Measurements from ENCODE around the gene SHF. TPM values are rescaled to one million over a fixed set of nuclear protein-coding genes. Genes with fewer than 3 reads are reported as not detected.
A peak's percentile ranks its signal among the peaks of the same experiment; 100 is the strongest.

SHF gene
- polyA plus RNA-seq, 3 donors: 0.58 to 0.70 (median 0.67) TPM

DNA sequence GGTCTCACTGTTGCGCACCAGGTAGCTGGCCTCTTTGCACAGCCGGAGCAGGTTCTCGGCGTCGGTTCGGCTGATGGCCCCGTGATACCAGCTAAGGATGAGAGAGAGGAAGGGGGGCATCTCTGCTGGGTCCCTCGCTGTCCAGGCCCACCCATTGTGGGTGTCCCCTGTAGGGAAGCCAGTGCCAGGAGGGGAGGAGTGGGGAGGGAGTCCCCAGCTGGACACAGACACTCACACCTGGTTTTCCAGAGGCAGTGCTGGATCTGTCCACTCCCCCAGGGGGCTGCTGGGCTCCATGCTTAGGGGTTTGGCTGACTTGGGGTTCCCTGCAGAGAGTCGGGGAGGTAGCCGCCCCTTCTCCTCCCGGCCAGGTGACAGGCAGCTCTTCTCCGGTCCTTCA, 15.9 kb downstream of the SHF start:
- Histone ChIP-seq H3K4me3 (replicated peaks in 1 of 3; ENCODE audit: low read depth in 2 of 3, low read length in 3 of 3) (no peak overlapping the region), H3K4me2 (replicated peaks; ENCODE audit: extremely low read depth, low read length, poor library complexity, severe bottlenecking) (no peak overlapping the region), H3K9ac (ENCODE audit: insufficient read depth, low read length, poor library complexity, severe bottlenecking) (no peak overlapping the region), H3K9me3 (replicated peaks in 1 of 2; ENCODE audit: control insufficient read depth in 1 of 2, insufficient read depth in 1 of 2, low read length in 2 of 2) (no peaks in the 10 kb centered on the region), H2AFZ (ENCODE audit: insufficient read depth, low read depth, low read length, poor library complexity, severe bottlenecking) (no peak overlapping the region), H3K27ac (ENCODE audit: low read depth in 1 of 2, low read length in 2 of 2) (no peak overlapping the region), H4K20me1 (ENCODE audit: insufficient read depth, low read length) (no peaks in the 10 kb centered on the region), H3K36me3 (replicated peaks in 1 of 2; ENCODE audit: control insufficient read depth in 1 of 2, insufficient read depth in 2 of 2, low read length in 2 of 2) (no peaks in the 10 kb centered on the region), H3K27me3 (ENCODE audit: control insufficient read depth in 2 of 2, insufficient read depth in 2 of 2, low read length in 2 of 2) (no peaks in the 10 kb centered on the region), H3K4me1 (ENCODE audit: control insufficient read depth in 1 of 2, insufficient read depth in 2 of 2, low read length in 2 of 2) (peaks cover 0 to 2% of the 10 kb centered on the region in 2 donors), H3K79me2 (ENCODE audit: insufficient read depth, low read length) (no peaks in the 10 kb centered on the region)
- TF ChIP-seq, protein P1, sequence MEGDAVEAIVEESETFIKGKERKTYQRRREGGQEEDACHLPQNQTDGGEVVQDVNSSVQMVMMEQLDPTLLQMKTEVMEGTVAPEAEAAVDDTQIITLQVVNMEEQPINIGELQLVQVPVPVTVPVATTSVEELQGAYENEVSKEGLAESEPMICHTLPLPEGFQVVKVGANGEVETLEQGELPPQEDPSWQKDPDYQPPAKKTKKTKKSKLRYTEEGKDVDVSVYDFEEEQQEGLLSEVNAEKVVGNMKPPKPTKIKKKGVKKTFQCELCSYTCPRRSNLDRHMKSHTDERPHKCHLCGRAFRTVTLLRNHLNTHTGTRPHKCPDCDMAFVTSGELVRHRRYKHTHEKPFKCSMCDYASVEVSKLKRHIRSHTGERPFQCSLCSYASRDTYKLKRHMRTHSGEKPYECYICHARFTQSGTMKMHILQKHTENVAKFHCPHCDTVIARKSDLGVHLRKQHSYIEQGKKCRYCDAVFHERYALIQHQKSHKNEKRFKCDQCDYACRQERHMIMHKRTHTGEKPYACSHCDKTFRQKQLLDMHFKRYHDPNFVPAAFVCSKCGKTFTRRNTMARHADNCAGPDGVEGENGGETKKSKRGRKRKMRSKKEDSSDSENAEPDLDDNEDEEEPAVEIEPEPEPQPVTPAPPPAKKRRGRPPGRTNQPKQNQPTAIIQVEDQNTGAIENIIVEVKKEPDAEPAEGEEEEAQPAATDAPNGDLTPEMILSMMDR (IDR thresholded peaks at IDR 0.05): no peak
- intact Hi-C loops (cut with micrococcal nuclease): loop anchor here in 1 of 2 donors (10.0 kb wide), 1 partner anchor 93 kb away; no protein-coding TSS in a partner anchor
- H3K9me3 Mint-ChIP-seq: no peaks in the 10 kb centered on the region
- peaks cover 2% of the 10 kb centered on the region for H3K4me1 Mint-ChIP-seq
- H3K27me3 Mint-ChIP-seq (ENCODE audit: low read depth in 3 of 3): no peaks in the 10 kb centered on the region
- DNase-seq: no peak
- 93% methylated on average over 6 of the region's 12 CpGs for WGBS (ENCODE audit: insufficient coverage)
- H3K36me3 Mint-ChIP-seq: no peaks in the 10 kb centered on the region
- no peak overlapping the region for H3K4me3 Mint-ChIP-seq
- no peak overlapping the region for H3K27ac Mint-ChIP-seq

DNA sequence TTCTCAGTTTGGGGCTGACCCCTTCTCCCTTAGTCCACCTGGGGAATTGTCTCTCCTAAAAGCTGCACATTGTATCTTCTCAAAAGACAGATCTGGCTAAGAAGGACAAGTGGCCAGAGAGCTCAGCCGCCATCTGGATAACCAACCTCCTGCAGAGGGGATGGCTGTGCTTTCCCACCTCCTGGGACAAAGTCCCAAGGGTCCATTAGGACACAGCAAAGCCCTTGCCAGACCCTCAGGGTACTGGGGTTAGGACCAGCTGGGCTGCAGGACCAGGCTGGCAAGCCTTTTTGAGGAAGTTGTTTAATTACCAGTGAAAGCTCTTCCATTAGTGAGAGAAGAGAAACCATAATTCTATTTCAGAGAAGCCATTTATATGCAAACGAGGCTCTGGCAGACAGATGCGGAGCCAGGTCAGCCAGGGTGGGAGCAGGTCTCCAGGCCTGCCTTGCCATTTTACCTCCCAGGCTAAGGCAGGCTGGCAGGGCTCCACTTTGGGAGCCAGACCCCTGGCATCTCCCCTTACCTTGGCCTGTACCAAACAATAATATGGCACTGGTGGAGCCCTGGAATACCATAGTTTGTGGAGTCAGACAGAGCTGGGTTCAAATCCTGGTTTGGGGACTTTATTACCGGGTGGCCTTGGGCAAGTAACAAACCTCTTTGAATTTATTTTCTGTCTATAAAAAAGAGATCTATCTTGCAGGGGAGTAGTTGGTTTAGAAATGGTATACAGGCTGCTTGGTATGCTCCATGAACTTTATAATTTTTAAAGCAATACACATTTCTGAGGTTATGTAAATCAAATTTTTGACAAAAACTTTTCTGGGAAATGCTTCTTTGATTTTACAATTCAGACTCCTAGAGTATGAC, 17.9 kb downstream of the SHF start:
- intact Hi-C loops (cut with micrococcal nuclease): loop anchor here (5.0 to 10.0 kb wide), 3 partner anchors 32 to 232 kb away; a partner anchor contains a TSS
- H3K4me2 ChIP-seq (replicated peaks; ENCODE audit: extremely low read depth, low read length, poor library complexity, severe bottlenecking): no peak overlapping the region

More for the DNA sequence above, 17.9 kb downstream of the SHF start:
- H3K27ac ChIP-seq (ENCODE audit: low read depth in 1 of 2, low read length in 2 of 2): peak overlapping the region; percentile 8 to 31
- no peak overlapping the region for H3K4me3 ChIP-seq (replicated peaks in 1 of 3; ENCODE audit: low read depth in 2 of 3, low read length in 3 of 3)
- H4K20me1 ChIP-seq (ENCODE audit: insufficient read depth, low read length): no peaks in the 10 kb centered on the region
- H3K27me3 Mint-ChIP-seq (ENCODE audit: low read depth in 3 of 3): peaks cover 0 to 3% (median 0%) of the 10 kb centered on the region in 3 donors
- H3K4me1 ChIP-seq (ENCODE audit: control insufficient read depth in 1 of 2, insufficient read depth in 2 of 2, low read length in 2 of 2): peaks cover 12 to 18% of the 10 kb centered on the region in 2 donors
- H3K9me3 ChIP-seq (replicated peaks in 1 of 2; ENCODE audit: control insufficient read depth in 1 of 2, insufficient read depth in 1 of 2, low read length in 2 of 2): no peaks in the 10 kb centered on the region
- no peaks in the 10 kb centered on the region for H3K27me3 ChIP-seq (ENCODE audit: control insufficient read depth in 2 of 2, insufficient read depth in 2 of 2, low read length in 2 of 2)
- no peak overlapping the region for H3K9ac ChIP-seq (ENCODE audit: insufficient read depth, low read length, poor library complexity, severe bottlenecking)
- no peak overlapping the region for H2AFZ ChIP-seq (ENCODE audit: insufficient read depth, low read depth, low read length, poor library complexity, severe bottlenecking)
- H3K9me3 Mint-ChIP-seq: no peaks in the 10 kb centered on the region
- H3K4me3 Mint-ChIP-seq: no peak overlapping the region
- no peaks in the 10 kb centered on the region for H3K36me3 ChIP-seq (replicated peaks in 1 of 2; ENCODE audit: control insufficient read depth in 1 of 2, insufficient read depth in 2 of 2, low read length in 2 of 2)
- no peak for DNase-seq
- no peaks in the 10 kb centered on the region for H3K36me3 Mint-ChIP-seq
- 55% methylated on average over 3 of the region's 4 CpGs for WGBS (ENCODE audit: insufficient coverage)
- no peaks in the 10 kb centered on the region for H3K79me2 ChIP-seq (ENCODE audit: insufficient read depth, low read length)
- TF ChIP-seq, protein P1 (IDR thresholded peaks at IDR 0.05): no peak
- peaks cover 18% of the 10 kb centered on the region for H3K4me1 Mint-ChIP-seq
- peak overlapping the region in 4 of 7 donors; percentile 16 to 54 (median 45) for H3K27ac Mint-ChIP-seq
